ENCODE measurements around the gene IPCEF1.

DNA sequence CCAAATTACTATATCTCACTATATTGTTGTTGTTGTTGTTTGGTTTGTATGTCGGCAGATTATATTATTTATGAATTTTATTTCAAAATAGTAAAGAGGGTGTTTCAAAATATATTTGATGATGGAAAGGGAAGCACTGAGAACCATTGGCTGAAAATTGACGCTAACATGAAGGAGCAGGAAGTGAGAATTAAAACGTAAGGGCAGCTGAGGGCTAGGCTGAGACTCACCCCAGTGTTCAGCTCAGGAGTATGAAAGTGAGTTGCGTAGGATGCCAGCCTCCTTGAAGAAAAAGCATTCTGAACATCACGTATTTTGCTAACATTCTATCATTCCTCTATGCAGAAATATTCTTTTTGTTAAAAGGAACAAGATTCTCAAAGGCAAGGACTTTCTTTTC lies 10.7 kb upstream of the IPCEF1 start:
- TF ChIP-seq EZH2phosphoT487 (IDR thresholded peaks at IDR 0.05; ENCODE audit: insufficient read depth, low read depth) (no peak), EZH2 (IDR thresholded peaks at IDR 0.05; ENCODE audit: insufficient read depth, poor library complexity, severe bottlenecking) (no peak)

Data from GM23248 (cell line).